Stimulated activated CD4-positive, alpha-beta T cell treated with anti-CD3 and anti-CD28 coated beads, Interleukin-15, amount 100 ng/mL, for 24 hours (primary cell): ENCODE measurements around the gene FILIP1.

Source experiments
- DNase-seq: peaks from one replicate; pipeline ENCODE4 v3.0.0-alpha.2; 2020

The FILIP1 gene, protein sequence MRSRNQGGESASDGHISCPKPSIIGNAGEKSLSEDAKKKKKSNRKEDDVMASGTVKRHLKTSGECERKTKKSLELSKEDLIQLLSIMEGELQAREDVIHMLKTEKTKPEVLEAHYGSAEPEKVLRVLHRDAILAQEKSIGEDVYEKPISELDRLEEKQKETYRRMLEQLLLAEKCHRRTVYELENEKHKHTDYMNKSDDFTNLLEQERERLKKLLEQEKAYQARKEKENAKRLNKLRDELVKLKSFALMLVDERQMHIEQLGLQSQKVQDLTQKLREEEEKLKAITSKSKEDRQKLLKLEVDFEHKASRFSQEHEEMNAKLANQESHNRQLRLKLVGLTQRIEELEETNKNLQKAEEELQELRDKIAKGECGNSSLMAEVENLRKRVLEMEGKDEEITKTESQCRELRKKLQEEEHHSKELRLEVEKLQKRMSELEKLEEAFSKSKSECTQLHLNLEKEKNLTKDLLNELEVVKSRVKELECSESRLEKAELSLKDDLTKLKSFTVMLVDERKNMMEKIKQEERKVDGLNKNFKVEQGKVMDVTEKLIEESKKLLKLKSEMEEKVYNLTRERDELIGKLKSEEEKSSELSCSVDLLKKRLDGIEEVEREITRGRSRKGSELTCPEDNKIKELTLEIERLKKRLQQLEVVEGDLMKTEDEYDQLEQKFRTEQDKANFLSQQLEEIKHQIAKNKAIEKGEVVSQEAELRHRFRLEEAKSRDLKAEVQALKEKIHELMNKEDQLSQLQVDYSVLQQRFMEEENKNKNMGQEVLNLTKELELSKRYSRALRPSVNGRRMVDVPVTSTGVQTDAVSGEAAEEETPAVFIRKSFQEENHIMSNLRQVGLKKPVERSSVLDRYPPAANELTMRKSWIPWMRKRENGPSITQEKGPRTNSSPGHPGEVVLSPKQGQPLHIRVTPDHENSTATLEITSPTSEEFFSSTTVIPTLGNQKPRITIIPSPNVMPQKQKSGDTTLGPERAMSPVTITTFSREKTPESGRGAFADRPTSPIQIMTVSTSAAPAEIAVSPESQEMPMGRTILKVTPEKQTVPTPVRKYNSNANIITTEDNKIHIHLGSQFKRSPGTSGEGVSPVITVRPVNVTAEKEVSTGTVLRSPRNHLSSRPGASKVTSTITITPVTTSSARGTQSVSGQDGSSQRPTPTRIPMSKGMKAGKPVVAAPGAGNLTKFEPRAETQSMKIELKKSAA (N-terminal part only)

DNA sequence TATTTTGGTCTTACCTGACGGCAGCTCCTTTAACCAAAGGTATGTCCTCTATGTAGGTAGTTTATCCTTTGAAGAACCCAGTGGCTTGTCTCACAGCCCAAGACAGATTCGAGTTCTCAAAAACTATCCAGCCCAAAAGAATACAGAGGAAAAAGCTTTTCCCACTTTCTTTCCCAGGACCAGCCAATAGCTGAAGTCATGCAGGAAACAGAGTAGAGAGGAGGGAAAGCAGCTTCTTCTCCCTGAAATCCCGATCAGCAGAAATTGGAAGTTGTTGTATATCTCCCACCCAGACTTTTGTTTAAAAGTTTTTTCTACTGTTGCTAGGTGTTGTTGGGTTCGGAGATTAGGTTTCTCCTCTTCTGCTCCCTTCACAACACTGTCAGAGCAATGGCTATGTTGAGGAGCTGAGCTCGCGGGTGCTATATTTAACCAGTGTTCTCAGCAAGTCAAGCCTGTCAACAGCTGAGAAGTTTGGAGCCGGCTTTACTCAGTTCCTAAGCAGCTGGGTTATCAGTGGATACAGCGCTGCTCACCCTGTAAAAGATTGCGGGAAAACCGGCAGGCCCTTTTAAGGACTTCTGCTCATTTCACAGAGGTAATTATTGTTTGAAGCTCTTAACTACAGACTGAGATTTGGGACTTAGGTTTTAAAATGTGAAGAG, at the start of gene FILIP1:
TSS of gene FILIP1 (minus strand) at position 401 of the 665 bp plus-strand sequence. CDS start 78,828 bp downstream, outside the sequence.
- DNase-seq, result no peak

DNA sequence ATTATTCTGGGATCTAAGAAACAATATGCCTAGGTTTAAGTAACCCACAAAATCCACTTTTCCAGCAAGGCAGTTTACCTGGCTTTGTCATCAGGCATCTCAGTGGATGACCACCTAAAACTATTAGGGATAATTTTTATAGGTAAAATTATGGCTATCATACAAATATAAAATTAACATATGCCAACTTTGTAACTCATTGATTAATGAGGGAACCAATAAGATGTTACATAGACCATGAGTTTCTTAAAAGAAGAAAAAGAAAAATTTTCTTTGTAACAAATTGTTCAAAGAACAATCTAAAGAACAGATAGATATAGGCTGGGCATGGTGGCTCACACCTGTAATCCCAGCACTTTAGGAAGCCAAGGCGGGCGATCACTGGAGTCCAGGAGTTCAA, 49.7 kb upstream of the FILIP1 start:
- DNase-seq, result no peak

DNA sequence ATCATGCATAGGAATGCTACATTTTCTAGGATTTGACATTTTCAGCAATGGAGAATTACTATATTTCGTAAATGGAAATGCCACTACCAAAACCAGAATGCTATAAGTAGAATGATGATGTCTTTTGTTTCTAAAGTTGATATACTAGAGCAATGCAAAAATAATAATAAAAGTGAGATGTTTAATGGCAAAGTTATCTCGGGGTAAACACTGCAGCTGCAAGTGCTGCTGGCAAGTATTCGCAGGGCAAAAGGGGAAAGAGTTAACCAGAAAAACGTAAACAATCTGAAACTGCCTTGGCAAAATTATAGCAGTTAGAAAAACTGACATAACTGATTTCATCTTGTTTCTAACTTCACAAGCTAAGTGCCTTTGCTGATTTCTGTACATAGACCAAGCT, 45.5 kb upstream of the FILIP1 start:
- no peak for DNase-seq

DNA sequence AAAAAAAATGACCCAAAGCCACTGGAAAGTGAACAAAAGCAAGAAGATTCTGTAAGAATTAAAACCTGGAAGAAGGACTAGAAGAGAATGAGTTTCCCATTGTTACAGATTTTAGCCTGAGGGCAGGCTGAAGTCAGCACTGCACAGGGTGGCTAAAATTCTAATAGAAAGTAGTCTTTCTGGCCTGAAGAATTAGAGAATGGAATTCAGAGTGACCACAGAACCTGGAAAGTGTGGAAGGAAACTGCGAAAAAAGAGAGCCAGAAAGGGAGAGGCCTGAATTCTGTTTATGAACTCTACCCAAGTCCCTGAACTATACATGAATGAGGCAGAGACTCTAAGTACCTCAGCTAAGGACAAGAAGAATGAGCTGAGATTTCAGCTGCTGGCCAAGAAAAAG, 38.9 kb upstream of the FILIP1 start:
- no peak for DNase-seq

DNA sequence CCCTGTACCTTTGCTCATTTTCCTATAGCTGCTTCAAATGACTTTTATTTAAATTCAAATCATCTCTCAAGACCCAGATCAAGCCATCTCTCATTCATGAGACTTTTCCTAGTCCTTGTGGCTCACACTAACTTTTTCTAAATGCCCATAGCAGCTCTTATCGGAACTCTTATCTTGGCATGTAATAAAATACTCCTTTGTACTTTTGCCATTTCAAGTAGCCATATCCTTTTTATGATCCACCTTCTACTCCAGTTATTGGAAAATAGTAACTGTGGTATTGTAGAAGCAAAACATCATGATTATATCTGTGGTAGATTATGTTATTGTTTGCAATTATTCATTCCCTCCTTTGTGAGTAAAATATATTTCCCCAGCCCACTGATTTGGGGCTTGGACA, 37.6 kb upstream of the FILIP1 start:
- DNase-seq, result no peak

DNA sequence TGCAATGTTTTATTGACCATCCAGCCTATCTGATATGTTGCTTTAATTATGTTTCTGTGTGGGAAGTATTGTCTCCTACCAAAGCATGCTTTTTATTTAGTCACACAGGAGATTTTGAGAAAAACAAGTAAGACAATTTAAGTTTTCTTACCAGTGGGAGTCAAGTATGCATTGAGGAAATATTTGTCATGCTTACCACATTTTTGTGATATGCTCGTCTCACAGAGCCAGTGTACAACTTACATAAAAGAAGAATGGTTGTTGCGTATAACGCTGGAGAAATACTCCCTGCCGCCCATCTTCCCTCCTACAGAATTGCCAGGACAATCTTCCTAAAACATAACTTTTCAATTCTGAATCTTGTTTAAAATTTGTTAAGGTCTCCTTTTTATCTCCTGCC, 37.1 kb upstream of the FILIP1 start:
- no peak for DNase-seq

DNA sequence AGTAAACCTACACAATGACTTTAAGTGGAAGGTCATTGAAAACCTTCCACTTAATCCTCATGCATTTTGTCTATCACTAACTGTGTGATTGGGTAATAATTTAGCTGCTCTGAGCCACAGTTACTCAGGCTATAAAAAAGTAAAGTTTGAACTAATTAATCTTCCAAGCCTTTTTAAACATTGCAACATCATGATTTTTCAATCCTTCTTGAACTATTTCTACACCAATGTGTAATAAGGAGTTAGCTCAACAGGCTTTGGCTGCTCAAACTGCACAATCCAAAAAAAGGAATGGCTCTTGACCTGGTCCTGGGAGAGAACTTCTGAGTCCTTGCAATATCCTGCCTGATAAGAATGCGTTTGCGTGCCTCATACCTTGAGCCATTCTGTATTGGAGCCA, 34.8 kb upstream of the FILIP1 start:
- DNase-seq, result no peak

DNA sequence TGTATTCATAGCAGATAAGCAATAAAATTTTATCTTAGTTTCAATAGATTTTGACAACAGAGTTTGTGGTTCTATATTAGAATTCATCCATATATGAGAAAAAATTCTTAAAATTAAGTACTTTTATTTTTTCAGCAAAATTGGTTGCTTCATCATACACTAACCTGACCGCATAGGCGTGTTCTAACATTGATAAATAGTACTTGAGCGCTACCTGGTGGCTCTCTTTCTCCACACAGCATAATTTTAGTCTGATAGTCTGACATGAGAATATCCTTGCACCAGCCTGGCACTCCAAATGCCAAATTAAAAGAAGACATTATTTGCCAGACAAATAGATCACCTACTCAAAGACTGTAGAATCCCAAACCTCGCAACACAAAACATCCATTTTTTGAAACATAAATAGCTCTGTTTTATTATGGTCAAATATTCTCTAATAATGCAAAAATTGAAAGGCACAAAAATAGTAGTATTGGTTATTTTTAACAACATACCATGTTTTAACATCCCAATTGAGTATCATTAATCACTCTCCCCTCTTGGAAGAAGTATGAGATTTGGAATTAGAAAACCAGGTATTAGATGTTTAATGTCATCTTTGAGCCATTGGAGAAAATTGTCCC, 33.0 kb upstream of the FILIP1 start:
- DNase-seq, result peak; percentile 54

DNA sequence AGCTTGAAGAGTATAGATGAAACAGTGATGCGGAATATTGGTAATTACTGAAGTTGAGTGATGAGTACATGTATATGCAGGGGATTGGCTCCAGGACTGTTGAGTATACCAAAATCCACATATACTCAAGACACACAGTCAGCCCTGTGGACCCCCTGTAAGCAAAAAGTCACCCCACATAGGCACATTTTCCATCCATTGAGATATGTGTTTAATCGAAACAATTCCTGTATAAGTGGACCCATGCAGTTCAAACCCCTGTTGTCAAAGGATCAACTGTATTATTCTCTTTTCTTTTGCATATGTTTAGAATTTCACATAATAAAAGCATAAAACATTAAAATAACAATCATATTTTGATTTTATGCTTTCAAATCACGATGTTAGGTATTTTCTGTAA, 32.1 kb upstream of the FILIP1 start:
- DNase-seq, result no peak

DNA sequence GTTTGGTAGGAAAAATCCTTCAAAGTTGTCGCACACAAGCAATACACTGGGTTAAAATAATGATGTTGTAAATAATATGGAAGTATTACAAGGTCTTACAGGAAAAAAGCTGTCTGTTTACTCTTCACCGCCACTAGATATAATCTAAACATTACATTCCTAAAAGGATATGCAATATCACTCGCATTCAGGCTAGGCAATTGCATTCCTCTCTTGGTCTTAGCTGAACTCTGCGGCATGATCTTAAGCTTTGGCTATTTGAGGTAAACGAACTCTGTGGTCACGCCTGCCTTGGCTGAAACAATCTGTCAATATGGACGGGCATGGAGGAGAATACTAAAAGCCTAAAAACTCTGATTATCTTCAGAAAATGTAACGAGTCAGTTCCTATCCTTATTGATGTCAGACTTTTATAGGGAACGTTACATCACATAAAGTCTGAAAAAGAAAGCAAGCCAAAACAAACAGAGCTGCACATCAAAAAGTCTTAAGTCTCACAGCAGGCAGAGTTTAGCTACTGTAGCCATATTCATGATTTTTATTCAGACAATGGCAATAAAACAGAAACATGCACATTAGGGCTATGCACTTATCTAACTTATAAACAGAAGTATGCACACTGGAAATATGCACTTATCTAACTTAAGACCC, 30.8 kb upstream of the FILIP1 start:
- DNase-seq, result no peak

DNA sequence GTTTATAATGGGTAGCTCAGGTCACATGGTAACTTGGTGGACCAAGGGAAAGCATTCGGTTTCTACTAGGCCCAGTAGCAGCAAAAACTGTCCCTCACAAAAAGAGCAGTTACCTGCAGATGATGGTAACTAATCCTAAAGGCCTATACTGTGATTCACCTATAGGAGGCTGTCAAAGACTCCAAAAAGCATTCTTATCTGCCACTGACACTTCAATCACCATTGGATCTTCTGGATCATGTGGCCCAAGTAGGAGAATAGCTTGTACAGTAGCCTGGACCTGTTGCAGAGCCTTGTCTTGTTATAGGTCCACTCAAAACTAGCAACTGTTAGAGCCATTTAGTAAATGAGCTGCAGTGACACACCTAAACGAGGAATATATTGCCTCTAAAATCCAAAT, 23.2 kb upstream of the FILIP1 start:
- DNase-seq, result no peak

DNA sequence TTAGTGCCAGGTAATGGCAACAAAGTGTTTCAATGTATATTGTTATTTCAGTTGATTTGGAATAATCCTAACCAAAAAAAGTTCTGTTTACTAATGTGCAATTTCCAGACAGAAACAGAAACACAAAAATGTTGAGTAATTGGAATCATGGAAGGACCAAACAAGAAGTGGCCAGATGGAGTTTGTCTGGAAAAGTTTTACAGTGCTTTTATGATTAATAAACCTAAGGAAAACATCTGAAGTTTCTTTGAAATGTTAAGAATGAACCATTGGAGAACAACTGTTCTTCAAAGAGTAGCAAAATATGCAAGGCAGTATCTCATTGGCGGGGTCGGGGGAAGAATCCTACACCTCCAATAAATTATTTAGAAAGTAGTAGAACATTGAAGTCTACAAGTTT, 19.0 kb upstream of the FILIP1 start:
- no peak for DNase-seq

DNA sequence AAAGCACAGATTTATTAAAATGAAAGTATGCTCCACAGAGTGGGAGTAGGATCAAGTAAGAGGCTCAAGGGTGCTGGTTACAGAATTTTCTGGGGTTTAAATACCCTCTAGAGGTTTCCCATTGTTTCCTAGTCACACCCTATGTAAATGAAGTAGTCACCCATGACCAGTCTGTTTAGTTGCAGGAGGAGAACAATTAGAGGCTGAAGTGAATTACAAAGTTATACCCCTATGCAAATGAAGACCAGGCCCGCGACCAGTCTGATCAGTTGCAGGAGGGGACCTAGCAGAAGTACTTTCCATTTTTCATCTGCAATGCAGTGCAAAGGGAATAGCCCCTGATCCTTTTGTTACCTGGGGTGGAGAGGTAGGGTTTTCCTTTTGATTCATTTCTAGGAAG, 11.8 kb upstream of the FILIP1 start:
- no peak for DNase-seq

DNA sequence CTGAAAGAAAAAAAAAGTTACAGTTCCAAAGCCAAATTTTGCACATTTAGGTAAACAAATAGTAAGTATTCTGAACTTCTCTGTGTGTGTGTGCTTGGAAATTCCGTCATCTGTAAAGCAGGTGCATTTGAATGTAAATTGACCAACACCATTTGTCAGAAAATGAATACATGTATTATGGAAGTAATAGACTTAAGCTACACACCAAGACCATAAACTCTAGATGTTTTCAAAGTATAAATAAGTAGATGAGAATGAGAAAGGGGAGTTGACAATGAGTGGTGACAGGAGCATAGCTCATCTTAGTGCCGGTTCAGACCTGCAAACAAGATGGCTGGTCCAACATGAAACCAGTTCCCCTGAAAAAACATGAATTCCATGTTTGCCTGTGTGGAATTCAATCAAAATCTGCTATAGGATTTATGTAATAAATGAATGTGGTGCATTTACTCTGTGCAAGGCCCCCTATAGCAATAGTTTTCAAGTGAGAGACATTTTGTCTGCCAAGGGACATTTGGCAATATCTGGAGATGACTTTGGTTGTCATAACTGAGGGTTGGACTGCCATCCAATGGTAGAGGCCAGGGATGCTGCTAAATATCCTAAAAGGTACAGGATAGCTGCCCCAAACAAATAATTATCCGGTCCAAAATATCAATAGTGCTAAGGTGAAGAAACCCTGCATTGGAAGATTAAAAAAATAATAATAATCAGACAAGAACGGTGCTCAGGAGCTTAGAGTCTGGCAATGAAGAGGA, 11.0 kb upstream of the FILIP1 start:
- DNase-seq, result no peak

DNA sequence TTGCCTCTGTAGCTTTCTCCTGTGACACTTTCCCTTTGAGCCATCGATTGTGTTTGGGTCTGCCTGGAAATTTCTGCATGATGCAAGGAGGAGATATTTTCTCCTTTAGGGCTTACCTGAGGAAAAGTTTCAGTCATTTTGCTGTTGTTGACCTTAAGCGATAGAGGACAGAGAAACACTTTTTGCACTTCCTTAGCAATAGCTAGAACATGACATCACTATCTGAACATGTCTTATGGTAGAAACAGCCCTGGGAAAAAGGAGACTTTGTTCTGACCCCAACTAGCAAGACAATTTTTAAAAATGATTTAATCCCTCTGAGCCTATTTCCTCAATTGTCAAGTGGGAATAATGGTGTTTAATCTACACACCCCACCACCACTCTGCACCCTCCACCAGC, 9.7 kb upstream of the FILIP1 start:
- no peak for DNase-seq

DNA sequence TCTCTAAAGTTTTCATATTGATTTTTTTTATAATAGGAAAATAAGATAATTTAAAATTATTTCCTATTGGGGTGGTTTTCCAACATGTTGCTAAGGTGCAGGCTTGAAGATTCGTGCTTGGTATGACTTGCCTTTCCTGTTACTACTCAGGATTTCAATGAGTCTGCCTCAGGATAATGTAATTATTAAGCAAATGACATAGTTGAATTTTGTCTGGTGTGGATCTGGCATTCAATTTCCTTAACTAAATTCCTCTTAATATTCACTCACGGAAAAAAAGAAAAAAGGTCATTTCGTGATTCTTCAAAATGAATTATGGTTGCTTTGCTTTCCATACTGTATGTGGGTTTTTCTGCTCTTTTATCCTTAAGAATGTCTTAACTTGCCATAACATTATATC, 9.3 kb upstream of the FILIP1 start:
- DNase-seq, result no peak

DNA sequence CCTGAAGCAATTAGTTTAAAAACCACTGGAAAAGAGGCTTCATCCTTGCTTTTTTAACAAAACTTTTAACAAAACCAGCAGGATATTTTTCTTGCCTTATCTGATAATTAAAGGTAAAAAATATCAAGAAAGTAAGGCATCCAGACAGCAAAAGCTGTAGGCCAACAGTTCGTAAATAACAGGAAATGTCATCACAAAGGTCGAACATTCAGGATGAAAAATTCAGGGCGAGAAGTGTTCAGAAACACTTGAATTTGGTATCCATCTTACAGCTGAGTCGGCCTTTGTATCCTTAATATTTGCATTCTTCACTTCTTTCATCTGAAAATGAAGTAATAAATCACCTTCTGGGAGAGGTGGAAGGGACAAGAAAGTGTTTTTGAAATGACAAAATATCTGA, 8.2 kb upstream of the FILIP1 start:
- no peak for DNase-seq

DNA sequence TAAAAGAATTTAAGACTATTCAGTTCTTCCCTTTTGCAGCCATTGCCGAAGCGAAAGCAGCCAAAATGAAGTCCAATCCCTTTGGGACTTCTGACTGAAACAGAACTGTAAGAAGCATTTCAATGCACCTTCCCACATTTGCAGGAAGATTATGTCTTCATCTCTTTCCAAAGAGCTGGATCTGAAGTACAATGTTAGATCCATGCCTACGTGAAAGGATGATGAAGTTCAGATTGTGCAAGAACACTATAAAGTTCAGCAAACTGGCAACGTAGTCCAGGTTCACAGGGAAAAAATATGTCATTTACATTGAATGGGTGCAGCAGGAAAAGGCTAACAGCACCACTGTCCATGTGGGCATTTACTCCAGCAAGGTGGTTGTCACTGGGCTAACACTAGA, 6.0 kb upstream of the FILIP1 start:
- no peak for DNase-seq

DNA sequence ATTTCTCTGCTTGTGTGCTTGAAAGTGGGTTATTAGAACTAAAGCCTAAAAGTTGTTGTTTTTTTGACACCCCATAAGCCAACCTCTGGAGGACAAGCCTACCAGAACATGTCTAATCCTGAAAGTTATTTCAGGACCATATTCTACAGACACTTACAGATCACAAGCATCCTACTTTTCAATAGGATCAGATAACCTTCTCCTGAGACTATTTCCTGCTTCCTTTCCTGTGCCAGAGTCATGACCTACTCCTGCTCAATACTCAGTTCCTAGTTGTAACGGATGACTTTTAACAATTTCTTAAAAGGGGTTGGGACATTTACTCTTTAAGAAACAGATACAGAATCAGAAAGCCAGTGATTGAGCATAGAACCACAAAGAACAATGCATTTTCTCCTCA, 5.3 kb upstream of the FILIP1 start:
- no peak for DNase-seq

DNA sequence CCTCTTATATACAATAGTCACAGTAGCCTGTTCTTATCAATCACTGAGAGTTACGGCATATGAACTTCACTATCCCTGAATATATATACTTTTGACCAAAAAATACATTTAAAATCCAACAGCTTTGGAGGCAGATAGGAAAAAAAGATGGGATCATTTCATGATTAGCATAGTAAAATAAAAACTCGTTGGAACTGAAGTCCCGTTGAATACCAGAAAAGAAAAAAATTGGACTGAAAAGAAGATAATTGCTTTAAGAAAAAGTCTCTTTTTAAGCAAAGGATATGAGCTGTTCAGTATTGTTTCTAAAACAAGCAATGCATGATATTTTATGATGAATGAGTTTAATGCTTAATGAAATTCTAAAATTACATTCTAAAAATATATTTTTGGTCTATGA, 4.4 kb upstream of the FILIP1 start:
- DNase-seq, result no peak

DNA sequence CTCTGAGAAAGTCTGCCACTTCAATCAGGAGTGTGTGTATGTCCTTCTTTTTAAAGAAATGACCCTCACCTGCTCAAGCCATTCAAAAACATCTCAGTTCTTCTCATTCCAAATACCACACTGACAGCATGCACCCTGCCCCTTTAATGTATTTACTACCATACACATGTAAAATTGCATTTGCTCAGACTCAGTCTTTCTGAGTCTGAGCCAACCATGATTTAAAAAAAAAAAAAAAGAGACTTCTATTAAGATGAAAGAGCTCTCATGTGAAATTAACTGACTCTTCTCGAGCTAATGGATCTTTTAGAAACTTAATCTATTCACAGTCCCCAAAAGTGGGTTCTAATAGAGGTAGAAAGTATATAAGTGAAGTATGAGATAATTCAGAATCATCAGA, 1.4 kb upstream of the FILIP1 start:
- no peak for DNase-seq
